ENCODE measurements around the gene CCDC69. TPM values are rescaled to one million over a fixed set of nuclear protein-coding genes. Genes with fewer than 3 reads are reported as not detected.
"Not testable (repeated sequence)": the region's sequence is repeated elsewhere in the genome, so short reads cannot be mapped to it uniquely, and the experiment has no call there.

CCDC69 gene
- total RNA-seq, 1 donor from 2014 or later = 20.0 TPM

DNA sequence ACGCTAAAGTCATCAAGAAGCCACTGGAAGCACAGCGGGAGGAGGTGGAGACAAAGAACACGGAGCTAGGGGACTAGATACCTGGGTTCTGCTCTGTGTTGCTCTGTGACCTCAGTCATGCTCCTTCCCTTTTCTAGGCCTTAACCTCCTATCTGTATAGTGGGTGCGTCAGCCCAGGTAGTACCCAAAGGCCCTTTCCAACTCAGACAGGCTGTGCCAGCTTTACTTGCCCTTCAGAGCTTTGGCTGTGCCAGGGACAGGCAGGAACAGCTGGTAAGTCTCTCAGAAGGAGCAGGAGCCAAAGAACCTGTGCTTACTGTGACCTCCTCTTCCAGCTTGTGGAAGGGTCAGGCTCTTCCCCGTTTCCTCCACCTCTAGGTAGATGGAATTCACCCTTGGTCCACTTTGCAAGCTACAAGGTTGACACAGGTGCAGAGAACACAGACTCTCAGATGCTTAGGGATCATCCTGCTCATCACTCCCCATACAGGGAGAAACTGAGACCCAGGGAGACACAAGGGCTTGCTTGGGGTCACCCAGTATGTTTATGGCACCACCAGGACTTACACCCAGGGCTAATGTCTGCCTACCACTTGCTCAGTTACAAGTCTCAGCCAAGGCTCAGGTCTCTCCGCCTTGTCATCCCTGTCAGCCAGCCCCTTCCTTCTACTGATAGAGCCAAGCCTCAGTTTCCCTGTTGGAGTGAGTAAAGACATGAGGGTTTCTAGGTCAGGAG lies 1.7 kb downstream of the CCDC69 start:
- no peak for DNase-seq (ENCODE audit: low spot score)

DNA sequence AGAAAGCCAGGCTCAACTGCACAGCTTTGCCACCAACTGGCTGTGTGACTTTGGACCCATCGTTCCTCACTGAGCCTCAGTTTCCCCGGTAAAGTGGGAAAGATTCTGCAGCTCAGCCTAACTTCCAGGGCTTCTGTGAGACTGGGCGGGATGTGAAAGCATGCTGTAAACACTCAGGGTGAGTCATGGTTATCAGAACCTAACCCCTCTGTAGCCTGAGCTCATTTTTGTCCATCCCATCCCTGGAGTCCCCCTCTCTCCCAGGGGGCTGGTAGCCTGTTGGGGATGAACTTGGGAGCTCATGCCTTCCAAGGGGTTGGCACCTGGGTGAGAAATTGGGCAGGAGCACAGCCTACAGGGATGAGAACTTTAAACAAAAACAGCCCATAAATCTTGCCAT lies 2.3 kb downstream of the CCDC69 start:
- no peak for DNase-seq (ENCODE audit: low spot score)

DNA sequence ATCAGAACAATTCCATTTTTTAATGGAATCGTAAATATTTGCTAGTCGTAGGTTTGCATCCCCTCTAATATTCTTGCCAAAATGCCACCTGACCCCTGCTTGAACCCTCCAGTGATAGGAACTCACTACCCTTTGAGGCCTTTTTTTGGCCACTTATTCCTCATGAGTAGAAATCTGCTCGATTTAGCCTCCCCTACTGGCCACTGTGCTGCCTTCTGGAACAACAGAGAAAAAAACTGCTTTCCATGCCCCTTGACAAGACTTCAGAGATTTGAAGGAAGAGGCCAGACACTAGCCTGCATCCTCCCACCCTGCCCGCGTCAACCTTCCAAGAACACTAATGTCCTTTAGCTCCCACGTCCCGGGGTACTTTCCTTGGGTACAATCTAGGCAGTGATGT lies 4.1 kb downstream of the CCDC69 start:
- no peak for DNase-seq (ENCODE audit: low spot score)

DNA sequence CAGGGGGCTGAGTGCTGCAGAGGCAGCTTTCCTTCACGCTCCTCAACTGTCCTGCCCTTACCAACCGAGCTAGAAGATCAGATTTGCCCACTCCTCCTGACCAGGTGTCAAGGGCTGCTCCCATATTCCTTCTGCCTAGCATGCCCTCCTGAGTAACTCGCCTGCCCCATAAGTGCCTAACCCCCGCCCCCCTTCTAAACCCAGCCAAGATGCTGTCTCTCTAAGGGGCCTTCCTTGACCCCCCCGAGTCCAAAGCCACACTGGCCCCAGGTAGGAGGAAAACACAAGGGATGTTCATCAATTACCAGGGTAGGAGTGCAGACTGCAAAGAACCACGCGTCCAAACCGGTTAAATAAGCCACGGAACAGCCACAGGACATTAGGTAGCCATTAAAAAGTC lies 4.8 kb downstream of the CCDC69 start:
- no peak for DNase-seq (ENCODE audit: low spot score)

DNA sequence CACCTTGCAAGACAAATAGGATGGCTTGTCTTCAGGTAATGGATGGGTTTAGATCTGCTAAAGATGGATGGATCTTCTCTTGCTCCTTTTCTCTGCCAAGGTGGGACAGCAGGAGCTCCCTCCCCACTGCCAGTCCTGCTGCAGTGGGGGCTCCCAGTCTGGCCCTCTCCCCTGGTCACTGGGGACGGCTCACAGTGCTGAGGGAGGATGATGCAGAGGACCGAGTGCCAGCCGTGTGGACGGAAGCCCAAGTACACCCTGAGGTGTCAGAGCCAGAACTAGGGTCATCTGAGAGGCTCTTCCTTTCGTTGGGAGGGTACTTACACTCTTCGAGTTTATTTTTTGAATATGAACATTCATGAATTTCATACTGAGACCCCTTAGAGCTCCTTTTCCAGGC lies 5.7 kb downstream of the CCDC69 start:
- DNase-seq (ENCODE audit: low spot score) = no peak

DNA sequence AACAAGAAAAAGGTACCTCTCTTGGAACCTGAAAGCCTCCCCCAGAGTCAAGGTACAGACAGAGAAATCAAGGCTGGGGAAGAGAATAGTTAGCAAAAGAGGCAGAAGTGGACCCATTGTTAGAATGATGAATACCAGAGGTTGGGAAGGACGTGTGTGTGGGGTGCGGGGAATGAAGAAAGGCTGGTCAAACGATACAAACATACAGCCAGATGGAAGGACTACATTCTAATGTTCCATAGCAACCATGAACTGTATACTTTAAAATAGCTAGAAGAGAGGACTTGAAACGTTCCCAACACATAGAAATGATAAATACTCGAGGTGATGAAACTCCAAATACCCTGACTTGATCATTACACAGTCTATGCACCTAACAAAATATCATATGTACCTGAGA lies 7.1 kb downstream of the CCDC69 start:
- DNase-seq (ENCODE audit: low spot score) = no peak

DNA sequence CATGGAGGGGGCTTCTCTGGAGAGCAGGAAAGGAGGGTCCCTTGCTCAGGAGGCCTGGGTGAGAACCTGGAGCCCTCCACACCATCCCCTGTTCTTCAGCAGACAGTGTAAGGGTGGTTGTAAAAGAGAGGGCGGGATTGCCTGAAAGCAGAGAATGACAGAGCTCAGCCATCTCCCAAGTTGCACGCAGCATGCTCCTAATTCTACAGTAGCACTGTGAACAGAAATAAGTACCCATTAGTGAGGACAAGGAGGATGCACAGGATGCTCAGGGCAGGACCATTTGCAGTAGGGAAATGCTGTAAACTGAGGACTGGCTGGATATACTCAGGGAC lies 8.4 kb downstream of the CCDC69 start:
- no peak for DNase-seq (ENCODE audit: low spot score)

DNA sequence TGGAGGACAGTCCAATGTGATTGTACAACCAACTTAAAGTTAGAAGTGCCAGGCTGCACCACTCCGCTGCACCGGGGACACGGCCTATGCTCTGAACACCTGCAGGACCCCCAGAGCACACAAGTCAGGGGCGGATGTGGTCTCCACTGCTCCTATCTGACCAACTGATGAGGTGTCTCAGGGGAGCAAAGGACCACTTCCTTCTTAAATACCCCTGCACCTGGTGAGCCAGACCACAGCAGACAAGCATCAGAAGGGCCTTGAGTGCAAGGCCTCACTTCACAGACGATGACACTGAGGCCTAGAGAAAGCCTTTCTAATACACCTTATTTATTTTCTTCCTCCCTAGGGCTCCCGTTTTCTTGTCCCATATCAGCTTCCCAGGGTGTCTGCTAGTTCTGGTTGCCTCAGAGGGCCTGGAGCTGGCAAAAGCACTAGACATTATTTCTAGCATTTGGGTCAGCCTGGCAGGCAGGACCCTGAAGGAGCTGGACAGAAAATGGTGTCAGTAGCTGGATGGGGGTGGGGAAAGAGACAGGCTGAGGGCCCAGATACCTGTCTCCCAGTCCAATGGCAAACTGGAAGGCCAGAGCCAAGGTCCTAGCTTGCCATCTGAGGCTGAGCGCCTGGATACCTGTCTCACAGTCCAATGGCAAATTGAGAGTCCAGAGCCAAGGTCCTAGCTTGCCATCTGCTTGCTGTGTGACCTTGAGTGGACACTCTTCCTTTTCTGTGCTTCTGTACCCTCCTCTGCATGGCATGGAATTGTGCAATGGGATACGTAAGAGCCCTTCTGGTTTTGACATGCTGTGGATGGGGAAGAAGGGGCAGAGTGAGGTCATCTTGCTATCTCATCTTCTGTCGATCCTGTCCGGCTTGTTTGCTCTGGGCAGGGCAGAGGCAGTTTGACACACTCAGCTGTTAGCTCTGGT lies 9.0 kb downstream of the CCDC69 start:
- DNase-seq (ENCODE audit: low spot score) = peak; percentile 42

DNA sequence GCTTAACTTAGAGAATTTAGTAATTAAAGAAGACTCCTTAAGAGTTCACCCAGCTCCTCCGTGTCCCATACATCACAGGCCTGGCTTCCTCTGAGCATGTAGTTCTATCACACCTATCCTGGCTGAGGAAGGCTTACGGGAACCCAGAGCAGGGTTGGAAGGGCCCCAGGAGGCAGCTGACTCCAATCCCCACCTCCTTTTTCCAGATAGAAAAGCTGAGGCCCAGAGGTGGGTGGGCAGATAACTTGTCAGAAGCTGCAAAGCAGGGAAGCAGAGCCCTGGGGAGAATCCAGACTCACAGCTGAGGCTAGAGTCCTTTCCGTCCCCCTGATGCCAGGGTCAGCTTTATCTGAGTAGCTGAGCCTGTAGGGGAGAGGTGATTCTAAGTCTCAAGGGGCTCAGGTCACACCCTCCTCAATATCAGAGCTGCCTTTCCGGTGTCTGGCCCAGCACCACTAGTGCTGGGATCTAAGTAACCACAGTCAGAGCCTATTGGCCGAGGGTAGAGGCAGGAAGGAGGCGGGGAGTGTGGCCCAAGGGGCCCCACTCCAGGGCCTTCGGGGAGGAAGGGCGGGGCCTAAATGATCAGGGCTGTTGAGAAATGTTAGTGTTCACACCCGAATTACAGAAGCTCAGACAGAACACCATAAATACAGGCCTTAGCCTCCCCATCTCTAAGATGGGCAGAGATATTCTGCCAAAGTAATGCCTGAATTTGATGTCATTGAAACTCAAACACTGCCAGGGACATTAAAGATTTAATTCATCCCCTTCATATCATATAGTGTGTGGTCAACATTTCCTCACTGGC lies 9.9 kb downstream of the CCDC69 start:
- DNase-seq (ENCODE audit: low spot score) = peak; percentile 90

DNA sequence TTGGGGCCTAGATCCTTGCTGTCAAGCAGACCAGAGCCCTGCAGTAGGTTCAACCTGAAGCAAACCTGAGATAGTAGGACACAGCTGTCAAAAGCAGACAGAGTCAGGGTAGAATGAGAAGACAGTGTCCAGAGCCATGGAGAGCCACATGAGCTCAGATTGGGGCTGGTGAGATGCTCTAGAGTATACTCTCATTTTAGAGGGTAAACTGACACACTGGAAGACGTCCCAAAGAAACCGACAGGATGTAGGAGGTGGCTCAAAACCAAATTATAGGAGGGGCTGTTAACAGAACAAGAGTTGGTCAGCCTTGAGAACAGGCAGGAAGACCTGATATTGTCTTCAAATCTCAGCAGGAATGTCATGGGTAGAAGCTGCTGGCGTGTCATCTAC lies 11.5 kb downstream of the CCDC69 start:
- no peak for DNase-seq (ENCODE audit: low spot score)

DNA sequence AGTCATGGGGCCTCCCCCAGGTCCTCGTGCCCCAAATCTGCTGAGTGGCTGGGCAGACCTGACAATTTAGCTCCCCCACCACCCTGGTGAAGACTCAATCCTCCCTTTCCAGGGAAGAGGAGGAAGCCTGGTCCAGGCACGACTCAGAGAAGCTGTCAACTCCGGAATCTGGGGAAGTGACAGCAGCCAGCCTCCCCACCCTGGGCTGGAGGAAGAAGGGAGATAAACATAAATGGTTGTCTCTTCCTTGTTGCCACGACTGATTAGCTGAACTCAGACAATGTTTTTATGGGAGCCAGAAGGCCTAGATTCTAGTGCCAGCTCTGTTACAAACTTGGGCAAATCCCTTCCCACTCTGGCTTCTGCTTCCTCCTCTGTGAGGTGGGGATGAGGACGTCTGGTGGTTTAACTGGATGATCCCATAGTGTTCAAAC lies 15.4 kb downstream of the CCDC69 start:
- DNase-seq (ENCODE audit: low spot score) = no peak

DNA sequence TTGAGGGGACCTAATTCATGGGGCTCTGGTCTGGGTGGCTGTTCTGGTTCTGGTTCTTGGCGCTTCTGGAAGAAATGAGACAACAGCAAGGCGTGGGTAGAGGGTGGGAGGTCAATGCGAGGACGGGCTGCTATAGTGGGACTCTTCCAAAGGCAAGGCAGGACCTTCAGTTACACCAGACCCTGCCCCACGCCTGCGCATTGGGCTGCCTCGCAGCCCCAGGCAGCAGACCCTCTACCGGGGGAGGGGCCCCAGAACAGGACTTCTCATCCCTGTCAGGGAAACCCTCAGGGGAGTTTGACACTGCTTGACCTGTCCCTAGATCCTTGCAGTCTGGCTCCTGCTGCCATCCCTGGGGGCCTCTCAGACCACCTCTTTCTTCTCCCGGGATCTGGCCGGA lies 18.5 kb downstream of the CCDC69 start:
- DNase-seq (ENCODE audit: low spot score) = no peak

DNA sequence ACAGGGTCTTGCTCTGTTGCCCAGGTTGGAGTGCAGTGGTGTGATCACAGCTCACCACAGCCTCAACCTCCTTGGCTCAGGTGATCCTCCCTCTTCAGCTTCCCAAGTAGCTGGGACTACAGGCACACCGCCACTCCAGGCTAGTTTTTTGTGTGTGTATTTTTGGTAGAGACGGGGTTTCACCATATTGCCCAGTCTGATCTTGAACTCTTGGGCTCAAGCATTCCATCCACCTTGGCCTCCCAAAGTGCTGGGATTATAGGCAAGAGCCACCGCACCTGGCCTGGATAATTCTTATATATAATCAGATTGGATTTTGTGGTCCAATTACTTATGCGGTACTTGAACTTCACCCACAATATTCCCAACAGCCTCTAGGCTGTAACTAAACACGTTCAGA lies 19.8 kb downstream of the CCDC69 start:
- no peak for DNase-seq (ENCODE audit: low spot score)

DNA sequence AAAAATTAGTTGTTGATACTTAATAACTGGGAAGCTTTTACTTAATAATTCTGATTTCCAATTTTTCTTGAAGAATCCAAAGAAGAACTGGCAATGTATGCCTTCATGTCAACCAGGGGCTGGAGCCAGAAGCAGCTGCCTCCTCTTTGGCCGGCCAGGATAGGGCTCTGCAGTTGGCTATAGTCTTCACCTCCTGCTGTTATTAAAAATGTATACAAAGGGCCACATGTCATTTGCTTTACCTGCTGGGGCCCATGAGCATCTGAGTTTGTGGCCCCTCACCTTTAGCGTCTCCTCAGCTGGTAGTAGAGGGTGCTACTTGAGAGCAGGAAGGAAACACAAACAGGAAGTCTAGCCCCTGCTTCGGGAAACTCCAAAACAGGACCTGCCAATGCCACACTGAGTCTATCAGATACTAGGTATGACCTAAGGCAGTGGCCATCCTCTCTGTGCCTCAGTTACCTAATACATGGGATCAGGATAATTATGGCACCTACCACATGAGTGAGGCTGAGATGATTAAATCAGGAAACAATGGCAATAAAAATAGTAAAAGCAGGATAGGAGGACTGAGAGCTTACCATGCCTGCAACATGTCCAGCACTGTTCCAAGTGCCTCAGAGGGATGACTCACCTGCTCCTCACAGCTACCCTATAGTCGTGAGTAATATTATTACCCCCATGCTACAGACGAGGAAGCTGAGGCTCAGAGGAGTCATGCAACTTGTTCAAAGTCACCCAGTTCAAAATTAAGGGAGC lies 21.3 kb downstream of the CCDC69 start:
- no peak for DNase-seq (ENCODE audit: low spot score)

DNA sequence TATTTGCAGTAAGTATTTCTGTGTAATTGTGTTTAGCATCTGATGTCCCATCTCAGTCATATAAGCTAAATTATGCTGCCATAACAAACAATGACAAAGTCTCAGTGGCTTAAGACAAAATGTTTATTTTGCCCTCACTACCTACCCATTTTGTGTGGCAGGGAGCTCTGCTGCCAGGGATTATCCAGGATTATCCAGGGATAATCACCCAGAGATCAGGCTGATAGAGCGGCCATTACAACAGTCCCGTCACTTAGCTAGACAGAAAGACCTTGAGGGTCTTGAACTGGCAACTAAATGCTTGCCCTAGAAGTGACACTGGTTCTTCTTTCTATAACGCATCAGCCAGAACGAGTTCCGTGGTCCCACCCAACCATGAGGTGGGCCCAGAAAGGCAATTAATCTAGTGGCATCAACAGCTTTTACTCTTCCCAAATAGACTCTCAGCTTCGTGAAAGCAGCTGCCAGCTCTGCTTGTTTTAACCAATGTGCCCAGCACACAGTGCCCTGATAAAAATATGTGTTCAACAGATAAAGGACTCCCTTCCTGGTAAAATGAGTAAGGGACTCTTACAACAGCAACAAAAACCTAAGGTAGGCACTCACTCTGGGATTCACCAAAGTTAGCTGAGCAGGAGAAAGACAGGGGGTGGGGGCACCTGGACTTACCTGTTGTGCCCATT lies 22.8 kb downstream of the CCDC69 start:
- no peak for DNase-seq (ENCODE audit: low spot score)

DNA sequence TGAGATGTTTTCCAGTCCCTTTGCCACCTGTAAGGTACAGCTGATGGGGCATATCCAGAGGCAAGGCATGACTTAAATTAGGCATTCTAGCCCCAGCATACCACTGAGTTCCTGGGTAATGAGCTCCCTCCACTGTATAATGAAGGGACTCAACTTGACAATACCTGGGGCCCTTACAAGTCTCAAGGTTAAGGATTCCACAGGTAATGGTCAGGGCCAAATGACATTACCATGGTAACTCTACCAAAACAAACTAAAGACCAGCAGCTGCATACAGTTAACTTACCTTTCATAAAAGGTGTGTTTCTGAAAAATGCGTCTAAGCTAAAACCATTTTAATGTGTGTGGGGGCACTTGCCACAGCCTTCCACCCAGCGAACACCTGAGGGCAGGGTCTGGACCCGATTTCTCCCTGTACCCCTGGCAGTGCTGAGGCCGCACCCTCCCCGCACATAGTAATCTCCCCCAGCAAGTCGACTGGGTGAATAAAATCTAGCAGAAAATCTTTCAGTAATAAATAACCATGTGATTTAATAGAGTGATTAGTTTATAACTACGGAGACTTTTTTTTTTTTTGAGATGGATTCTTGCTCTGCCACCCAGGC lies 24.2 kb downstream of the CCDC69 start:
- no peak for DNase-seq (ENCODE audit: low spot score)

DNA sequence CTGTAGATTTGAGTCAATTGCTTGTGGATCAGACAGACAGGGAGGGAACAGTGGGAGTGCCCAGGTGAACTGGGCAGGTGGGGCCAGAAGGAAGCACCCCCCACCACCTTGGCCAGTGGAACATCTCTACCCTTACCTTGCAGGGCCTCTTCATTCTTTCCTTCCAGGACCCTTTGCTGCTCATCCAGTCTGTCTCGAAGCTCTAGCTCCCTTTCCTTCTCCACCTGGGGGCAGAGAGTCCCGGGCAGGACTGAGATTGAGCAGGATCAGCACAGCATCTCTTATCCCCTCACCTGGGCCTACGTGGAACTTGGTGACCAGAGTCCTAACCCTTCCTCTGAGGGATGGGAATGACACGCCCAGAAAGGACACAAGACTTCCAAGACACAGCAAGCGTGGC lies 25.0 kb downstream of the CCDC69 start:
- DNase-seq (ENCODE audit: low spot score) = no peak

DNA sequence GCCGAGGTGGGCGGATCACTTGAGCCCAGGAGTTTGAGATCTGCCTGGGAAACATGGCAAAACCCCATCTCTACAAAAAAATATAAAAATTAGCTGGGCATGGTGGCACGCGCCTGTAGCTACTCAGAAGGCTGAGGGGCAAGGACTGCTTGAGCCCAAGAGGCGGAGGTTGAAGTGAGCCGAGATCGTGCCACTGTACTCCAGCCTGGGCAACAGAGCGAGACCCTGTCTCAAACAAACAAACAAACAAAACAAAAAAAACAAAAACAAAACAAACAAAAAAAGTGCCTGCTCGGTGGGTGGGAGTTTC lies 26.6 kb downstream of the CCDC69 start:
- not testable (repeated sequence) for DNase-seq (ENCODE audit: low spot score)

DNA sequence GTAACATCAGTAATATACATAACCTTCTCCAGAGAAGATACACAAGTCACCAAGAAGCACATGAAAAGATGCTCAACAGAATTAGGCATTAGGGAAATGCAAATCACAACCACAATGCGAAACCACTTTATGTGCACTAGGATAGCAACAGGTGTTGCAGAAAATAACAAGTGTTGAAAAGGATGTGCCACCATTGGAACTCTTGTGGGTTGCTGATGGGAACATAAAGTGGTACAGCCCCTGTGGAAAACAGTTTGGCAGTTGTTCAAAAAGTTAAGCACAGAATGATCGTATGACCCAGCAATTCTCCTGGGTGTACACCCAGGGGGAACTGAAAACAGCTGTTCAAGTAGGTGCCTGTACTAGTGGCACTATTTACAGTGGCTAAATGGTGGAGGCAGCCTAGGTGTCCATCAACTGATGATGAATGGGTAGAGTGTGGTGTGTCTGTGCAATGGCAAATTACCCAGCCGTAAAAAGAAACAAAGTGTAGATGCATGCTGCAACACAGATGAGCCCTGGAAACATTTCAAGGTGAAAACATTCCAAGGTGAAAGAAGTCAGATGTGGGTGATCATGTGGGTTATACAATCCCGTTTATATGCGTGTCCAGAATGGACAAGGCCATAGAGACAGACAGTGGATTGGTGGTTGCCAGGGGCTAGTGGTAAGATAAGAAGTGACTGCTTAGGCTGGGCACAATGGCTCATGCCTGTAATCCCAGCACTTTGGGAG lies 27.2 kb downstream of the CCDC69 start:
- DNase-seq (ENCODE audit: low spot score) = no peak

DNA sequence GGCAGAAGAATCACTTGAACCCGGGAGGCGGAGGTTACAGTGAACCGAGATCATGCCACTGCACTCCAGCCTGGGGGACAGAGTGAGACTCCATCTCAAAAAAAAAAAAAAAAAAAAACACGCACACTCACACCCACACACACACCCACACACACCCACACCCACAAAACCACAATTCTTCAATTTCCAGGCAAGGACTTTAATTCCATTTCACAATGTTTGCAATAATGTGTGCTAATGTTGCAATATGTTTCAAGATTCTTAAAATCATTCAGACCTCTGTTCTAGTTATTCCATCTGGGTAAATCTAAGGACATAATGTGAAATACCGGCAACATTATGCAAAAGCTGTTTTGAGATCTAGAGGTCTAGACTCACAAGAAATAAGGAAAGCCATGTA lies 28.3 kb downstream of the CCDC69 start:
- no peak for DNase-seq (ENCODE audit: low spot score)
